ENCODE measurements around the gene EGFL7. TPM values are rescaled to one million over a fixed set of nuclear protein-coding genes. Genes with fewer than 3 reads are reported as not detected.
A peak's percentile ranks its signal among the peaks of the same experiment; 100 is the strongest.

Gene EGFL7
- total RNA-seq, 4 donors from 2014 or later: 38.4 to 143 (median 81.6) TPM

DNA sequence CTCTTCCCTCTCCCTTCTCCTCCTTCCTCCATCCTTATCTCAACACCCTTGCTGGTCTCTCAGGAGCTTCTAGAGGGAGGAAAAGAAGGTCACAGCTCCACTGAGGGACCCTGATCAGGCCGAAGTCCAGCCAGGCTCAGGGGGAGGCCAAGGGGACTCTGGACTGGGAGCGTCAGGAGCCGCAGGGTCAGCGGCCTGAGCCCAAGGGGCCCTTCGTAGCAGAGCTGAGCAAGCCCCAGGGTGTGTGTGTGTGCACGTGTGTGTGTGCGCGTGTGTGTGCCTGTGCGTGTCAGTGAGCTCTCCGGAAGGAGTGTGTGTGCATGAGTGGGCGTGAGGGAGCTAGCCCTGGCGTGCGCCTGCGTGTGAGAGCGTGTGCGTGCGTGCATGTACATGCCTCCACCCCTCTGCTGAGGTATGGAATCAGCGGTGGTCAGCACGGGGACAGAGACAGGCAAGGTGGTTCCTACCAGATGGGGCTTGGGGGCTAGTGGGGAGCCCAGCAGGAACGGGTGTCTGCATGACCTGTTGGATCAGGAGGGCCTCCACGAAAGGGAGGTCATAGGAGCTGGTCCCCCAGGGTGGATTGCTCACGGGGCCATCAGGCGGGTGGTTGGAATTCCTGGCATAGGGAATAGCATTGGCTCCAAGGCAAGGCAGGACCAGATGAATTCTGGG is 34.6 kb downstream of the EGFL7 start:
- intact Hi-C loops (cut with DNase I): no loop called here
- Histone ChIP-seq H3K27me3 (no peaks in the 10 kb centered on the region), H3K36me3 (no peaks in the 10 kb centered on the region), H3K9me3 (no peaks in the 10 kb centered on the region), H3K27ac (no peak overlapping the region), H3K4me3 (replicated peaks in 1 of 3) (no peak overlapping the region), H3K4me1 (peaks cover 32 to 59% of the 10 kb centered on the region in 2 donors)
- DNase-seq: no peak
- TF ChIP-seq CTCF (IDR thresholded peaks at IDR 0.05) (no peak), POLR2A (IDR thresholded peaks at IDR 0.05) (no peak)
- 72 to 79% methylated on average over 23 of the region's 23 CpGs for WGBS, 2 donors

GRCh38 chr9:136697821-136698526 is 35.3 kb downstream of the EGFL7 start:
- TF ChIP-seq POLR2A (IDR thresholded peaks at IDR 0.05): no peak
- TF ChIP-seq CTCF (IDR thresholded peaks at IDR 0.05): no peak
- Histone ChIP-seq H3K9me3 (no peaks in the 10 kb centered on the region), H3K4me3 (replicated peaks in 1 of 3) (no peak overlapping the region), H3K27ac (no peak overlapping the region), H3K4me1 (peaks cover 30 to 52% of the 10 kb centered on the region in 2 donors), H3K36me3 (no peaks in the 10 kb centered on the region), H3K27me3 (no peaks in the 10 kb centered on the region)
- DNase-seq: peak in 1 of 2 donors; percentile 43
- intact Hi-C loops (cut with DNase I): no loop called here
- 54 to 59% methylated on average over 20 of the region's 20 CpGs for WGBS, 2 donors

GRCh38 chr9:136698635-136699246 is 36.0 kb downstream of the EGFL7 start:
- H3K4me1 ChIP-seq: peaks cover 23 to 44% of the 10 kb centered on the region in 2 donors
- WGBS, 2 donors: 91 to 92% methylated on average over 11 of the region's 11 CpGs
- DNase-seq: no peak
- H3K9me3 ChIP-seq: no peaks in the 10 kb centered on the region
- no peak for TF ChIP-seq CTCF (IDR thresholded peaks at IDR 0.05)
- no peak for TF ChIP-seq POLR2A (IDR thresholded peaks at IDR 0.05)
- intact Hi-C loops (cut with DNase I): no loop called here
- H3K27me3 ChIP-seq: no peaks in the 10 kb centered on the region
- no peak overlapping the region for H3K4me3 ChIP-seq (replicated peaks in 1 of 3)
- no peaks in the 10 kb centered on the region for H3K36me3 ChIP-seq
- H3K27ac ChIP-seq: no peak overlapping the region

DNA sequence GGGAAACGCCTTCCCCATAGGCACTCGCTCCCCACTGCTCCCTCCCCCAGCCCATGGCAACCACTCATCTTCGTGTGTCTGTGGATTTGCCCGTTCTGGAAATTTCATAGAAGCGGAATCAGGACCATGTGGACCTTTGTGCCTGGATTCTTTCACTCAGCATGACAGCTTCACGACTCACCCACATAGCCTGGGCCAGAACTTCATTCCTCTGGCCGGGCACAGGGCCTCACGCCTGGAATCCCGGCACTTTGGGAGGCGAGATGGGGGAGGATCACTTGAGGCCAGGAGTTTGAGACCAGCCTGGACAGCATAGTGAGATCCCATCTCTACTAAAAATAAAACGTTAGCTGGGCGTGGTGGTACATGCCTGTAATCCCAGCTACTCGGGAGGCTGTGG is 37.6 kb downstream of the EGFL7 start:
- TF ChIP-seq POLR2A (IDR thresholded peaks at IDR 0.05) (no peak), CTCF (IDR thresholded peaks at IDR 0.05) (no peak)
- Histone ChIP-seq H3K27me3 (no peaks in the 10 kb centered on the region), H3K36me3 (no peaks in the 10 kb centered on the region), H3K4me1 (peaks cover 7 to 29% of the 10 kb centered on the region in 2 donors), H3K27ac (no peak overlapping the region), H3K9me3 (no peaks in the 10 kb centered on the region), H3K4me3 (replicated peaks in 1 of 3) (no peak overlapping the region)
- 83 to 86% methylated on average over 13 of the region's 13 CpGs for WGBS, 2 donors
- intact Hi-C loops (cut with DNase I): no loop called here
- no peak for DNase-seq
